Choroid plexus epithelial cell (primary cell): ENCODE results near the gene LEP.

Experiments
- DNase-seq: peaks from one replicate; pipeline ENCODE4 v3.0.0-alpha.2; 2010; ENCODE audit warnings: low read depth
- H3K4me3 ChIP-seq: 2 replicates; pipeline ENCODE4 v1.5.1; 2011; ENCODE audit warnings: low read depth, mild to moderate bottlenecking, control low read depth, low read length, moderate library complexity
- TF ChIP-seq, protein P1 (sequence below): conservative IDR thresholded peaks from 2 replicates; pipeline ENCODE4 v1.5.1; 2011; ENCODE audit warnings: low read depth, mild to moderate bottlenecking, control low read depth, inconsistent platforms, low read length, moderate library complexity

Gene LEP

GRCh38 chr7:128255271-128255670 is 14.2 kb downstream of the LEP start:
- DNase-seq = no peak
- TF ChIP-seq, protein P1, sequence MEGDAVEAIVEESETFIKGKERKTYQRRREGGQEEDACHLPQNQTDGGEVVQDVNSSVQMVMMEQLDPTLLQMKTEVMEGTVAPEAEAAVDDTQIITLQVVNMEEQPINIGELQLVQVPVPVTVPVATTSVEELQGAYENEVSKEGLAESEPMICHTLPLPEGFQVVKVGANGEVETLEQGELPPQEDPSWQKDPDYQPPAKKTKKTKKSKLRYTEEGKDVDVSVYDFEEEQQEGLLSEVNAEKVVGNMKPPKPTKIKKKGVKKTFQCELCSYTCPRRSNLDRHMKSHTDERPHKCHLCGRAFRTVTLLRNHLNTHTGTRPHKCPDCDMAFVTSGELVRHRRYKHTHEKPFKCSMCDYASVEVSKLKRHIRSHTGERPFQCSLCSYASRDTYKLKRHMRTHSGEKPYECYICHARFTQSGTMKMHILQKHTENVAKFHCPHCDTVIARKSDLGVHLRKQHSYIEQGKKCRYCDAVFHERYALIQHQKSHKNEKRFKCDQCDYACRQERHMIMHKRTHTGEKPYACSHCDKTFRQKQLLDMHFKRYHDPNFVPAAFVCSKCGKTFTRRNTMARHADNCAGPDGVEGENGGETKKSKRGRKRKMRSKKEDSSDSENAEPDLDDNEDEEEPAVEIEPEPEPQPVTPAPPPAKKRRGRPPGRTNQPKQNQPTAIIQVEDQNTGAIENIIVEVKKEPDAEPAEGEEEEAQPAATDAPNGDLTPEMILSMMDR = no peak
- no peak overlapping the region for H3K4me3 ChIP-seq

- no peak for DNase-seq
- TF ChIP-seq, protein P1 = no peak
Observed at GRCh38 chr7:128257458-128257857, 16.4 kb downstream of the LEP start.

DNA sequence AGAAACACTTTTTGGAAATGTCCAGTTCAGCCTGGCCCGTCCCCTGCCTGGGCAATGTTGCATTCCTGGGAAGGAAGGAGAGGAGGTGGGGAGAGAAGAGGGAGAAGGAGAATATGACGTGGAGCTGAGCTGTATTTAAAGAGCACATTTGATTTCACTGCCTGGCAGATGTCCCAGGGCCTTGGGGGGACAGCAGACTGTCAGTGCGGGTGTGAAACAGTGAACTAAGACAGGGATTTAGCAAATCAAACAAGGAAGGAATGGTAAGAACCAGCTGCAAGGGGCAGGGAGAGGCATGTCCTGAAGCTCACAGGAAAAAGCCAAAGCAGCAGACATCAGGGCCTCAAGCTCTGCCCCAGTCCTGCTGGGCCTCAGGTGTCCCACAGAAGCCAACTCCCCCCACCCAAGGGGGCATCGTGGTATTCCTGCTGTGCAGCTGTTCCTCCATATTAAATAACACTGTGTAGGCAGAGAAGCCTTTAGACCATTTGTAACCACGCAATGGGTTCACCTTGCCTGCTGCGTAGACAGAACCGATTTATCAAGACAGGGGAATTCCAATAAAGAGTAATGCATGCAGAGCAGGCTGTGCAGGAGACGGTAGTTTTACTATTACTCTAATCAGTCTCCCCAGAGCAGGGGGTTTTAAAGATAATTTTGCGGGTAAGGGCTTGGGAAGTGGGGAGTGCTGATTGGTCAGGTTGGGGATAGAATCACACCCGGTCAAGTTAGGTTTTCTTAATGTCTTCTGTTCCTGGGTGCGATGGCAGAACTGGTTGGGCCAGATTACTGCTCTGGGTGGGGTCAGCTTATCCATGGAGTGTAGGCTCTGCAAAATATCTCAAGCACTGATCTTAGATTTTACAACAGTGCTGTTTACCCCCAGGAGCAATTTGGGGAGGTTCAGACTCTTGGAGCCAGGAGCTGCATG is 18.3 kb downstream of the LEP start:
- TF ChIP-seq, protein P1 = no peak
- H3K4me3 ChIP-seq = no peak overlapping the region
- DNase-seq = no peak

More at GRCh38 chr7:128257458-128257857, 16.4 kb downstream of the LEP start:
- H3K4me3 ChIP-seq = no peak overlapping the region

- H3K4me3 ChIP-seq = no peak overlapping the region
- TF ChIP-seq, protein P1 = no peak
- DNase-seq = no peak
Observed at GRCh38 chr7:128260069-128260795, 19.2 kb downstream of the LEP start.

GRCh38 chr7:128262273-128263028 is 21.4 kb downstream of the LEP start:
- no peak overlapping the region for H3K4me3 ChIP-seq
- TF ChIP-seq, protein P1 = no peak
- DNase-seq = no peak

DNA sequence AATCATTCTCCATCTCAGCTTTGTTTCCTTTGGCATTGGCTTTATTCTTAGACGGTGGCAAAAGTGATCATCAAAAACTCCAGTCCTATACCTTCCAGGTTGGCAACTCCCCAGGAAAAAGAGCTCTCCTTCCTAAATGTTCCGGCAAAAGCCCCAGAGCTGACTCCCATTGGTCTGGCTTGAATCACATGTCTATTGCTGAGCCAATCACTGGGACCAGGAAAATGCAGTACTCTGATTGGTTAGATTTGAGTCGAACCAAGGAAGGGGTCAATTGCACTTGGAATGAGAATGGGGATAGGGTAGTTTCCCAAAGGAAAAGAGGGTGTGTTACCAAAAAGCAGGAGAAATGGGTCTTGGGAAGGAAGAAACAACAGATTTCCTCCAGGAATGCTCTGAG is 22.3 kb downstream of the LEP start:
- no peak for DNase-seq
- TF ChIP-seq, protein P1 = no peak
- no peak overlapping the region for H3K4me3 ChIP-seq
